K562 (cell line): Measurements from ENCODE around the gene RPS27. TPM values are rescaled to one million over a fixed set of nuclear protein-coding genes. Genes with fewer than 3 reads are reported as not detected.

ENCODE experiments used
- CBX5 ChIP-seq: IDR thresholded peaks from 2 replicates; pipeline ENCODE4 v1.6.1; 2014; ENCODE audit warnings: low read depth, borderline replicate concordance
- CEBPB ChIP-seq: fragments of 450-650 bp; IDR thresholded peaks from 2 replicates; pipeline ENCODE4 v1.6.1; 2016; ENCODE audit warnings: missing genetic modification characterization, missing compliant biosample characterization
- CREB1 ChIP-seq, 2 experiments: sonication (generic) in 1 of 2; formaldehyde crosslinking in 1 of 2; IDR thresholded peaks; 2 replicates each; pipeline versions ENCODE4 v1.6.1 to v1.8.0; 2012 to 2022; ENCODE audit warnings: inconsistent platforms in 1 of 2, mild to moderate bottlenecking in 1 of 2, missing genetic modification reagents in 1 of 2, moderate library complexity in 1 of 2
- GABPA ChIP-seq: fragments of 200-800 bp; sonication (Bioruptor generic); conservative IDR thresholded peaks from 2 replicates; pipeline ENCODE4 v1.6.1; 2016; ENCODE audit warnings: low read depth, missing genetic modification characterization, missing compliant biosample characterization
- HNRNPUL1 ChIP-seq: fragments of 200-400 bp; formaldehyde crosslinking; IDR thresholded peaks from 2 replicates; pipeline ENCODE4 v1.6.1; 2017; ENCODE audit warnings: low read length
- JUNB ChIP-seq: fragments of 450-650 bp; formaldehyde crosslinking; conservative IDR thresholded peaks from 2 replicates; pipeline ENCODE4 v1.4.0; 2020; ENCODE audit warnings: mild to moderate bottlenecking
- KAT2B ChIP-seq: IDR thresholded peaks from one replicate; pipeline ENCODE4 v1.6.1; 2012; ENCODE audit warnings: low read depth, mild to moderate bottlenecking, control low read depth, inconsistent platforms, low read length, moderate library complexity
- L3MBTL2 ChIP-seq: fragments of 450-650 bp; IDR thresholded peaks from 2 replicates; pipeline ENCODE4 v1.6.1; 2016; ENCODE audit warnings: mild to moderate bottlenecking, moderate library complexity
- MCM7 ChIP-seq, 2 experiments: fragments of 450-650 bp; IDR thresholded peaks; 2 replicates each; pipeline ENCODE4 v1.6.1; 2016 to 2018
- POLR3A ChIP-seq: IDR thresholded peaks from 2 replicates; pipeline ENCODE4 v1.6.1; 2011; ENCODE audit warnings: borderline replicate concordance, mild to moderate bottlenecking, moderate library complexity; ENCODE audit not compliant: insufficient read length, insufficient read depth; ENCODE audit errors: extremely low read depth
- RBM34 ChIP-seq: fragments of 200-400 bp; formaldehyde crosslinking; IDR thresholded peaks from 2 replicates; pipeline ENCODE4 v1.6.1; 2018; ENCODE audit warnings: low read length, borderline replicate concordance; ENCODE audit not compliant: insufficient read depth
- SMAD1 ChIP-seq: fragments of 150-350 bp; IDR thresholded peaks from 2 replicates; pipeline ENCODE4 v1.6.1; 2014; ENCODE audit warnings: low read length, low read depth; ENCODE audit not compliant: partially characterized antibody
- SMARCA4 ChIP-seq: fragments of 450-650 bp; IDR thresholded peaks from 2 replicates; pipeline ENCODE4 v1.6.1; 2016
- YY1 ChIP-seq, 3 experiments: IDR thresholded peaks; 2 replicates each; pipeline ENCODE4 v1.6.1; 2011; ENCODE audit warnings: low read length in 2 of 3, mild to moderate bottlenecking in 2 of 3, moderate library complexity in 2 of 3, borderline replicate concordance in 1 of 3, control low read depth in 1 of 3, low read depth in 1 of 3; ENCODE audit not compliant: insufficient read depth in 3 of 3, insufficient replicate concordance in 2 of 3, control insufficient read depth in 1 of 3, insufficient read length in 1 of 3; ENCODE audit errors: extremely low read depth in 1 of 3
- ZBTB1 ChIP-seq: sonication (generic); formaldehyde crosslinking; IDR thresholded peaks from 2 replicates; pipeline ENCODE4 v1.8.1; 2023; ENCODE audit warnings: missing genetic modification reagents, low read depth, mild to moderate bottlenecking, borderline replicate concordance
- ZNF121 ChIP-seq: sonication (generic); formaldehyde crosslinking; conservative IDR thresholded peaks from 2 replicates; pipeline ENCODE4 v1.8.0; 2022; ENCODE audit warnings: missing genetic modification reagents
- ZNF263 ChIP-seq: sonication (generic); formaldehyde crosslinking; IDR thresholded peaks from 2 replicates; pipeline ENCODE4 v1.8.0; 2022; ENCODE audit warnings: mild to moderate bottlenecking, missing genetic modification reagents, borderline replicate concordance
- polyA plus RNA-seq, 8 experiments: library from polyadenylated mRNA; depleted of rRNA in 4 of 8; stranded (reverse) in 5 of 8; unstranded in 3 of 8; fragments of >200 nt; fragmentation: Nextera tagmentation in 2 of 8; fragmentation: Illumina TruSeq in 1 of 8; extraction: Ambion mirVana in 2 of 8; extraction: Trizol in 1 of 8; gene quantifications; 2 replicates each; pipeline versions ENCODE4 v1.2.1 to v1.2.3, GENCODE V29; 2011 to 2014; ENCODE audit warnings: inconsistent platforms in 1 of 8, missing spikeins in 1 of 8
- total RNA-seq, 7 experiments: library from RNA; depleted of rRNA in 6 of 7; stranded (reverse); fragments of >200 nt in 6 of 7; fragmentation: Illumina TruSeq in 2 of 7; extraction: Trizol in 2 of 7; gene quantifications; 2 replicates each; pipeline versions ENCODE4 v1.2.1 to v1.2.3, GENCODE V29; 2011 to 2021; ENCODE audit warnings: low replicate concordance in 1 of 7
- TF ChIP-seq, protein P1 (sequence below): fragments of 450-650 bp; IDR thresholded peaks from 2 replicates; pipeline ENCODE4 v1.6.1; 2016
- TF ChIP-seq, protein P2 (sequence below): sonication (generic); formaldehyde crosslinking; IDR thresholded peaks from 2 replicates; pipeline ENCODE4 v1.8.1; 2023; ENCODE audit warnings: mild to moderate bottlenecking, missing genetic modification reagents

The RPS27 gene
- total and polyA plus RNA-seq, 9 of the 15 experiments (the other 6 are each of a cell fraction or from before 2014, with no cell fraction given), result 2,091 to 9,377 (median 6,706) TPM

DNA sequence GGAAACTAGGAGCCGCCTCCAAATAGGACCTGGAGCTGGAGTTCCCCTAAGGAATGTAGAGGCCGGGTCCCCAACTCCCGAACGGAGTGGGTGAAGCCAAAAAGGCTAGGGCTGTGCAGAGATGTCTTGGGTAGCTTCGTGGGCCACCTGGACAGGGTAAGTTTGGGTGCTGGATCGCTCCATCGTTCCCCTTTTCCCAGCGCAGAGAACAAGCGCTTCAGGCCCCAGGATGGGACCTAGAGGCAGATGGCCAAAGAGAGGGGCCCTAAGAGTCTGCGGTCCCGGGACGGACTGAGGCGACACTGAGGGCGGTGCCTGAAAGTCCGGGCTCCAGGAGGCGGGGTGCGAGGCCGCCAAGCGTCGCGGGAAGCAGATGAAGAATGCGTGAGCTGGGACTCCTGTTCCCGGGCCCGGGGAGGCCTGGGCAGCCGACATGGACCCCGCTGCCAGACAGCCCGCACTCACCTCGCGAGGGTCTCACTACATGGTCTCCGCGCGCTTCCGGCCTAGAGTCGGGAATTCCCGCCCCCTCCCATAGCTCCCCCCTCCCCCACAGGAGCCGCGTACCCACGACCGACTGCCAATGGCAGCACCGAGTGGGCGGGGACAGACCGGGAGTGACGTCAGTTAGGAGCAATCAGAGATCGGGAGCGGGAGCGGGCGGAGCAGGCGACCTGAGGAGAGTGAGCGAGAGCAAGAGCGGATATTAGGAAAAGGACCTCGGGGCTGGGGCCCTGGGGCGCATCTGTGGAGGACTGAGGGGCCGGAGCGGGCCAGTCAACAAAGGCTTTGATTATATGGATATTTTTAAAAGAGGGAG lies 27.3 kb upstream of the RPS27 start, which contains the start of gene SLC39A1 (continued):
- TF ChIP-seq ZNF263, result no peak; the same call in 1 of the 2 replicates
- no peak for TF ChIP-seq RBM34
- TF ChIP-seq, protein P1, sequence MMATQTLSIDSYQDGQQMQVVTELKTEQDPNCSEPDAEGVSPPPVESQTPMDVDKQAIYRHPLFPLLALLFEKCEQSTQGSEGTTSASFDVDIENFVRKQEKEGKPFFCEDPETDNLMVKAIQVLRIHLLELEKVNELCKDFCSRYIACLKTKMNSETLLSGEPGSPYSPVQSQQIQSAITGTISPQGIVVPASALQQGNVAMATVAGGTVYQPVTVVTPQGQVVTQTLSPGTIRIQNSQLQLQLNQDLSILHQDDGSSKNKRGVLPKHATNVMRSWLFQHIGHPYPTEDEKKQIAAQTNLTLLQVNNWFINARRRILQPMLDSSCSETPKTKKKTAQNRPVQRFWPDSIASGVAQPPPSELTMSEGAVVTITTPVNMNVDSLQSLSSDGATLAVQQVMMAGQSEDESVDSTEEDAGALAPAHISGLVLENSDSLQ, result peak; percentile 99
- TF ChIP-seq GABPA, result peak; percentile 71
- TF ChIP-seq ZNF121, result no peak
- no peak for TF ChIP-seq YY1 (IDR thresholded peaks at IDR 0.05; ENCODE audit: borderline replicate concordance in 1 of 3, control insufficient read depth in 1 of 3, extremely low read depth in 1 of 3, insufficient read depth in 3 of 3, insufficient read length in 1 of 3, insufficient replicate concordance in 2 of 3, low read depth in 1 of 3, low read length in 2 of 3)
- TF ChIP-seq HNRNPUL1, result no peak
- no peak for TF ChIP-seq CBX5
- no peak for TF ChIP-seq KAT2B
- TF ChIP-seq L3MBTL2, result peak; percentile 72
- no peak for TF ChIP-seq POLR3A
- TF ChIP-seq CEBPB (tag), result no peak
- peak; percentile 69; the same call in 1 of the 2 replicates for TF ChIP-seq CREB1 (IDR thresholded peaks at IDR 0.05)
- TF ChIP-seq CREB1 (CRISPR knock-in tag; IDR thresholded peaks at IDR 0.05), result peak; percentile 74; the same call in 1 of the 2 replicates
- TF ChIP-seq MCM7 (IDR thresholded peaks at IDR 0.05), result no peak
- TF ChIP-seq ZBTB1, result no peak
- TF ChIP-seq SMARCA4, result no peak
- TF ChIP-seq SMAD1, result peak; percentile 27
- TF ChIP-seq, protein P2, sequence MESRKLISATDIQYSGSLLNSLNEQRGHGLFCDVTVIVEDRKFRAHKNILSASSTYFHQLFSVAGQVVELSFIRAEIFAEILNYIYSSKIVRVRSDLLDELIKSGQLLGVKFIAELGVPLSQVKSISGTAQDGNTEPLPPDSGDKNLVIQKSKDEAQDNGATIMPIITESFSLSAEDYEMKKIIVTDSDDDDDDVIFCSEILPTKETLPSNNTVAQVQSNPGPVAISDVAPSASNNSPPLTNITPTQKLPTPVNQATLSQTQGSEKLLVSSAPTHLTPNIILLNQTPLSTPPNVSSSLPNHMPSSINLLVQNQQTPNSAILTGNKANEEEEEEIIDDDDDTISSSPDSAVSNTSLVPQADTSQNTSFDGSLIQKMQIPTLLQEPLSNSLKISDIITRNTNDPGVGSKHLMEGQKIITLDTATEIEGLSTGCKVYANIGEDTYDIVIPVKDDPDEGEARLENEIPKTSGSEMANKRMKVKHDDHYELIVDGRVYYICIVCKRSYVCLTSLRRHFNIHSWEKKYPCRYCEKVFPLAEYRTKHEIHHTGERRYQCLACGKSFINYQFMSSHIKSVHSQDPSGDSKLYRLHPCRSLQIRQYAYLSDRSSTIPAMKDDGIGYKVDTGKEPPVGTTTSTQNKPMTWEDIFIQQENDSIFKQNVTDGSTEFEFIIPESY (CRISPR knock-in tag), result no peak
- TF ChIP-seq JUNB (CRISPR knock-in tag), result no peak
